Hematopoietic multipotent progenitor cell treated with erythropoietin and hydrocortisone succinate and interleukin-3 and kit ligand, for 8 days (in vitro differentiated cells): Measurements from ENCODE around the gene UBTD2.
"Not testable (repeated sequence)": the region's sequence is repeated elsewhere in the genome, so short reads cannot be mapped to it uniquely, and the experiment has no call there.

Experiments
- DNase-seq: peaks from one replicate; pipeline ENCODE4 v3.0.0-alpha.2; 2015

Gene UBTD2

GRCh38 chr5:172291837-172292236 lies 8.3 kb upstream of the UBTD2 start:
- DNase-seq: not testable (repeated sequence)

GRCh38 chr5:172288465-172288864 lies 4.9 kb upstream of the UBTD2 start:
- DNase-seq: no peak

- DNase-seq: not testable (repeated sequence)
Measured at GRCh38 chr5:172287140-172287539, 3.6 kb upstream of the UBTD2 start.

- no peak for DNase-seq
Measured at GRCh38 chr5:172285226-172286143, 1.9 kb upstream of the UBTD2 start.

GRCh38 chr5:172284611-172284980 lies 1.0 kb upstream of the UBTD2 start:
- peak; percentile 74 for DNase-seq

GRCh38 chr5:172283862-172284610 lies 472 bp upstream of the UBTD2 start:
- no peak for DNase-seq

GRCh38 chr5:172282272-172283019 lies 1.1 kb downstream of the UBTD2 start:
- DNase-seq: no peak

GRCh38 chr5:172281346-172281745 lies 2.2 kb downstream of the UBTD2 start:
- no peak for DNase-seq

GRCh38 chr5:172280929-172281328 lies 2.6 kb downstream of the UBTD2 start:
- no peak for DNase-seq

GRCh38 chr5:172280317-172280716 lies 3.2 kb downstream of the UBTD2 start:
- DNase-seq: no peak

GRCh38 chr5:172278356-172278755 lies 5.2 kb downstream of the UBTD2 start:
- no peak for DNase-seq

- no peak for DNase-seq
Measured at GRCh38 chr5:172276214-172276613, 7.3 kb downstream of the UBTD2 start.

- DNase-seq: no peak
Measured at GRCh38 chr5:172274951-172275753, 8.4 kb downstream of the UBTD2 start.

GRCh38 chr5:172267943-172268342 lies 15.6 kb downstream of the UBTD2 start:
- DNase-seq: no peak

GRCh38 chr5:172266676-172267092 lies 16.9 kb downstream of the UBTD2 start:
- no peak for DNase-seq

- DNase-seq: no peak
Measured at GRCh38 chr5:172266071-172266675, 17.4 kb downstream of the UBTD2 start.

- no peak for DNase-seq
Measured at GRCh38 chr5:172264815-172265395, 18.7 kb downstream of the UBTD2 start.

GRCh38 chr5:172255444-172255843 lies 28.1 kb downstream of the UBTD2 start:
- no peak for DNase-seq

GRCh38 chr5:172252501-172252900 lies 31.1 kb downstream of the UBTD2 start:
- no peak for DNase-seq

GRCh38 chr5:172251419-172251818 lies 32.1 kb downstream of the UBTD2 start:
- no peak for DNase-seq

GRCh38 chr5:172248637-172249036 lies 34.9 kb downstream of the UBTD2 start:
- no peak for DNase-seq

- no peak for DNase-seq
Measured at GRCh38 chr5:172245703-172246125, 37.9 kb downstream of the UBTD2 start.
